ENCODE measurements around the gene ACSL6. TPM values are rescaled to one million over a fixed set of nuclear protein-coding genes. Genes with fewer than 3 reads are reported as not detected.

ACSL6 gene
- total and polyA plus RNA-seq, 4 donors, result 0.10 to 6.7 (median 0.38) TPM

DNA sequence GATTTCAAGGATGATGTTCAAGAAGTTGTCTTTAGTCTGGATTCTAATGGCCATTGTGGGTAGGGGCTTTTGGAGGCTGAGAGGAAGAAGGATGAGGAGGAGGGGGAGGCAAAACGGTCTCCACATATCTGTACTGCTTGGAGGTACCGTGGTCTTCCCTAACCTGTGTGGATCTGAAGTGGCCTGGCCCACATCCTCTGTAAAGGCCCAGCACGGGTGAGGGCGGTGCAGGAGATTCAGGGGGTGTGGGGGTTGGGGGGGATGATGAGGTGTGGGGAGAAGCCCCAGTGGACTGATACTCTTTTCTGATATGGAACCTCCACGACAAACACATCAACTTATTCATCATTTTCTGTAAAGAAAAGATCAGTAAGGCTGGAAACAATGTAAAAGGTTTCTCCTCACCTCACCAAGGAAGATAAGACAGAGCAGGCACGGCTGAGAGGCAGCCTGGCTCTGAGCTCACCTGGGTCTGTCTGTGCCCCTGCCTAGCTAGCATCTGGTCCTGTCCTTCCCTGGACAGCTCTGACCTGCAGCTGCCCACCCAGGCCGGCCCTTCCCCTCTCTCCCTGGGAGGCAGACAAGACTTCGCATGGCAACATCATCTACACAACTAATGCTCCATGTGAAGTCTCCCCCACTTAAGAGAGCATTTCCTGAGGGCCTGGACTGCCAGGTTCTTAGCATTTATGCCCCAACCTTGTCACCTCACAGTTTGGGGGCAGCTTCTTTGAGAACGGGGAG is 43.4 kb upstream of the ACSL6 start:
- DNase-seq (no peak), ATAC-seq (ENCODE audit: insufficient read depth, low FRiP score) (no peak)
- no peak overlapping the region for H3K9ac ChIP-seq (ENCODE audit: insufficient read depth in 1 of 2, low read length in 2 of 2)
- H3K4me3 ChIP-seq, result no peak overlapping the region
- TF ChIP-seq, protein P1, sequence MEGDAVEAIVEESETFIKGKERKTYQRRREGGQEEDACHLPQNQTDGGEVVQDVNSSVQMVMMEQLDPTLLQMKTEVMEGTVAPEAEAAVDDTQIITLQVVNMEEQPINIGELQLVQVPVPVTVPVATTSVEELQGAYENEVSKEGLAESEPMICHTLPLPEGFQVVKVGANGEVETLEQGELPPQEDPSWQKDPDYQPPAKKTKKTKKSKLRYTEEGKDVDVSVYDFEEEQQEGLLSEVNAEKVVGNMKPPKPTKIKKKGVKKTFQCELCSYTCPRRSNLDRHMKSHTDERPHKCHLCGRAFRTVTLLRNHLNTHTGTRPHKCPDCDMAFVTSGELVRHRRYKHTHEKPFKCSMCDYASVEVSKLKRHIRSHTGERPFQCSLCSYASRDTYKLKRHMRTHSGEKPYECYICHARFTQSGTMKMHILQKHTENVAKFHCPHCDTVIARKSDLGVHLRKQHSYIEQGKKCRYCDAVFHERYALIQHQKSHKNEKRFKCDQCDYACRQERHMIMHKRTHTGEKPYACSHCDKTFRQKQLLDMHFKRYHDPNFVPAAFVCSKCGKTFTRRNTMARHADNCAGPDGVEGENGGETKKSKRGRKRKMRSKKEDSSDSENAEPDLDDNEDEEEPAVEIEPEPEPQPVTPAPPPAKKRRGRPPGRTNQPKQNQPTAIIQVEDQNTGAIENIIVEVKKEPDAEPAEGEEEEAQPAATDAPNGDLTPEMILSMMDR (IDR thresholded peaks at IDR 0.05; ENCODE audit: control extremely low read depth, extremely low read depth), result no peak
- no peaks in the 10 kb centered on the region for H3K4me1 ChIP-seq (ENCODE audit: control insufficient read depth in 5 of 5, insufficient read depth in 5 of 5, low read length in 5 of 5)
- H3K27me3 ChIP-seq (ENCODE audit: control insufficient read depth in 3 of 3, insufficient read depth in 3 of 3, low read length in 2 of 3), result no peaks in the 10 kb centered on the region
- H3K27ac ChIP-seq (ENCODE audit: low read depth in 1 of 2, low read length in 1 of 2), result no peak overlapping the region
- 75 to 88% methylated on average over 9 of the region's 9 CpGs for WGBS, 2 donors
- H3K9me3 ChIP-seq (ENCODE audit: control insufficient read depth in 4 of 4, insufficient read depth in 3 of 4, low read length in 3 of 4), result no peaks in the 10 kb centered on the region
- H3K36me3 ChIP-seq (ENCODE audit: control insufficient read depth in 4 of 4, insufficient read depth in 4 of 4, low read length in 4 of 4), result no peaks in the 10 kb centered on the region

DNA sequence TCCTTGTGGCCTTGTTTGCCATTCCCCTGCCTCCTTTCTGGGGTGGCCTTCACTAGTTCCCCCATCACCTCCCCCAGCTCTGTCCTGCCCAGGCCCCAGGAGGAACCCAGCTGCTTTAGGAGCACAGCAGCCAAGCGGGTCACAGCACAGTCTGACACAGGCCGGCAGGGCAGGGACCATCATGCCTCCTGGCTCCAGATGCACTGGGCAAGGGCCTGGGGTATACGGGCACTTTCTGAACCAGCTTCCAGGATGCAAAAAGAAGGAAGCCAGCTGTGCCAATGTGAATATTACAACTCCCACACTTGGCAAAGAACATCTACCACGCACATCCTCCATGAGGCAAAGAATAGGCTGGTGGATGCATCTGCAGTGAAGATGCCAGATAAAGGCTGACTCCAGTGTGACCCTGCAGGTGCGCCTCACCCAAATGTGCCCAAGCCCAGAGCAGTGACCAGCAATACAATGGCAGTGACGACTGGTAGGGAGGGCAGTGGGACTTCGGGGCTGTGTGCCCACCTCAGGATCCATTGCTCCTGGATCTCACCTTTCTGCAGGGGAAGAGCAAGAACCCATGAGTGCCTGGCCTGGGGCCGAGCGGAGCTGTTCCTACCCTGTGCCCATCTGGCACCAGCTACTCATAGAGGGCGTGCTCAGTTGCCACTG is 42.7 kb upstream of the ACSL6 start:
- H3K9ac ChIP-seq (ENCODE audit: insufficient read depth in 1 of 2, low read length in 2 of 2), result no peak overlapping the region
- H3K27me3 ChIP-seq (ENCODE audit: control insufficient read depth in 3 of 3, insufficient read depth in 3 of 3, low read length in 2 of 3), result no peaks in the 10 kb centered on the region
- H3K36me3 ChIP-seq (ENCODE audit: control insufficient read depth in 4 of 4, insufficient read depth in 4 of 4, low read length in 4 of 4), result no peaks in the 10 kb centered on the region
- TF ChIP-seq, protein P1 (IDR thresholded peaks at IDR 0.05; ENCODE audit: control extremely low read depth, extremely low read depth), result no peak
- ATAC-seq (ENCODE audit: insufficient read depth, low FRiP score) (no peak), DNase-seq (no peak)
- no peaks in the 10 kb centered on the region for H3K4me1 ChIP-seq (ENCODE audit: control insufficient read depth in 5 of 5, insufficient read depth in 5 of 5, low read length in 5 of 5)
- no peaks in the 10 kb centered on the region for H3K9me3 ChIP-seq (ENCODE audit: control insufficient read depth in 4 of 4, insufficient read depth in 3 of 4, low read length in 3 of 4)
- H3K27ac ChIP-seq (ENCODE audit: low read depth in 1 of 2, low read length in 1 of 2), result no peak overlapping the region
- H3K4me3 ChIP-seq, result no peak overlapping the region
- WGBS, 2 donors, result 91 to 92% methylated on average over 10 of the region's 10 CpGs

DNA sequence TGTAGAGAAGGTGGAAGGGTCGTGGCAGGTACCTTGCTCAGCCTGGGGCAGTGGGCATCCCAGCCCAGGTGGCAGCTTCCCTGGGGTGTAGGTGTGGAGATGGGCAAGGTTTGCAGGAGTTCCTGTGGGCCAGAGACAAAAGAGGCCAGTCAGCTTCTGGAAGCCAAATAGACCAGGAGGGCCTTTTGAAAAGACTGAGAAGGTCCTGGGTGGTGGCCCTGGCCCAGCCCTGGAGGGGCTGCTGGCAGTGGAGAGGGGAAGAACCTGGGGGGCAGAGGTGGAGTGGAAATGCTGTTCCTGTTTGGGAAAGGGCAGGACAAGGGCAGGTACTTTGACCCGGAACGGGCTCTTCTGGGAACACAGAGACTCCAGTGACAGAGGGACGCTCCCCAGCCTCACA is 42.0 kb upstream of the ACSL6 start:
- DNase-seq (no peak), ATAC-seq (ENCODE audit: insufficient read depth, low FRiP score) (no peak)
- TF ChIP-seq, protein P1 (IDR thresholded peaks at IDR 0.05; ENCODE audit: control extremely low read depth, extremely low read depth), result no peak
- H3K9ac ChIP-seq (ENCODE audit: insufficient read depth in 1 of 2, low read length in 2 of 2), result no peak overlapping the region
- H3K36me3 ChIP-seq (ENCODE audit: control insufficient read depth in 4 of 4, insufficient read depth in 4 of 4, low read length in 4 of 4), result no peaks in the 10 kb centered on the region
- H3K9me3 ChIP-seq (ENCODE audit: control insufficient read depth in 4 of 4, insufficient read depth in 3 of 4, low read length in 3 of 4), result no peaks in the 10 kb centered on the region
- WGBS, 2 donors, result 89 to 91% methylated on average over 4 of the region's 4 CpGs
- no peaks in the 10 kb centered on the region for H3K4me1 ChIP-seq (ENCODE audit: control insufficient read depth in 5 of 5, insufficient read depth in 5 of 5, low read length in 5 of 5)
- H3K27ac ChIP-seq (ENCODE audit: low read depth in 1 of 2, low read length in 1 of 2), result no peak overlapping the region
- no peaks in the 10 kb centered on the region for H3K27me3 ChIP-seq (ENCODE audit: control insufficient read depth in 3 of 3, insufficient read depth in 3 of 3, low read length in 2 of 3)
- no peak overlapping the region for H3K4me3 ChIP-seq

Data from lung (tissue), 12 donors.